ENCODE data around the gene STK40. TPM values are rescaled to one million over a fixed set of nuclear protein-coding genes. Genes with fewer than 3 reads are reported as not detected.
A peak's percentile ranks its signal among the peaks of the same experiment; 100 is the strongest.

Gene STK40
- 32.0 TPM for total RNA-seq

- peak; percentile 90 to 100 (median 99) for DNase-seq (ENCODE audit: low read depth in 2 of 3, low spot score in 2 of 3)
These were observed at the start of gene STK40 for GRCh38 chr1:36385410-36386264. Gene STK40, minus strand, starts transcription at chr1:36385924. Its CDS starts 24,592 bp downstream, at chr1:36361332.

GRCh38 chr1:36433102-36433501 is 47.4 kb upstream of the STK40 start:
- no peak for DNase-seq (ENCODE audit: low read depth in 2 of 3, low spot score in 2 of 3)

- DNase-seq (ENCODE audit: low read depth in 2 of 3, low spot score in 2 of 3) = no peak
These were observed 46.9 kb upstream of the STK40 start for GRCh38 chr1:36432616-36433015.

- no peak for DNase-seq (ENCODE audit: low read depth in 2 of 3, low spot score in 2 of 3)
These were observed 40.1 kb upstream of the STK40 start for GRCh38 chr1:36425791-36426190.

GRCh38 chr1:36421649-36422048 is 35.9 kb upstream of the STK40 start:
- no peak for DNase-seq (ENCODE audit: low read depth in 2 of 3, low spot score in 2 of 3)

- DNase-seq (ENCODE audit: low read depth in 2 of 3, low spot score in 2 of 3) = peak; percentile 71 to 84 (median 78)
These were observed 35.2 kb upstream of the STK40 start for GRCh38 chr1:36420836-36421317.

- no peak for DNase-seq (ENCODE audit: low read depth in 2 of 3, low spot score in 2 of 3)
These were observed 34.7 kb upstream of the STK40 start for GRCh38 chr1:36420409-36420808.

- DNase-seq (ENCODE audit: low read depth in 2 of 3, low spot score in 2 of 3) = no peak
These were observed 33.8 kb upstream of the STK40 start for GRCh38 chr1:36419569-36419968.

- no peak for DNase-seq (ENCODE audit: low read depth in 2 of 3, low spot score in 2 of 3)
These were observed 33.4 kb upstream of the STK40 start for GRCh38 chr1:36419140-36419539.

GRCh38 chr1:36417931-36418330 is 32.2 kb upstream of the STK40 start:
- no peak for DNase-seq (ENCODE audit: low read depth in 2 of 3, low spot score in 2 of 3)

GRCh38 chr1:36415661-36416326 is 30.1 kb upstream of the STK40 start:
- no peak for DNase-seq (ENCODE audit: low read depth in 2 of 3, low spot score in 2 of 3)

GRCh38 chr1:36414384-36414783 is 28.7 kb upstream of the STK40 start:
- no peak for DNase-seq (ENCODE audit: low read depth in 2 of 3, low spot score in 2 of 3)

GRCh38 chr1:36411674-36412648 is 26.2 kb upstream of the STK40 start:
- peak in 2 of 3 donors; percentile 52 to 60 for DNase-seq (ENCODE audit: low read depth in 2 of 3, low spot score in 2 of 3)

GRCh38 chr1:36408479-36408878 is 22.8 kb upstream of the STK40 start:
- DNase-seq (ENCODE audit: low read depth in 2 of 3, low spot score in 2 of 3) = no peak

GRCh38 chr1:36406440-36406839 is 20.7 kb upstream of the STK40 start:
- DNase-seq (ENCODE audit: low read depth in 2 of 3, low spot score in 2 of 3) = no peak

GRCh38 chr1:36402504-36402890 is 16.8 kb upstream of the STK40 start:
- no peak for DNase-seq (ENCODE audit: low read depth in 2 of 3, low spot score in 2 of 3)

- no peak for DNase-seq (ENCODE audit: low read depth in 2 of 3, low spot score in 2 of 3)
These were observed 16.1 kb upstream of the STK40 start for GRCh38 chr1:36401602-36402503.

- peak in 1 of 3 donors; percentile 77 for DNase-seq (ENCODE audit: low read depth in 2 of 3, low spot score in 2 of 3)
These were observed 15.3 kb upstream of the STK40 start for GRCh38 chr1:36400825-36401601.

GRCh38 chr1:36400514-36400824 is 14.7 kb upstream of the STK40 start:
- DNase-seq (ENCODE audit: low read depth in 2 of 3, low spot score in 2 of 3) = no peak
